OCI-LY3 (cell line): Measurements from ENCODE around the gene ADNP.

ENCODE experiments used
- H2AFZ ChIP-seq: fragments of 200-600, 300-600 bp; shearing (Covaris generic); 2 replicates; pipeline ENCODE4 v1.6.0; 2014; ENCODE audit warnings: antibody characterized with exemption, low read depth, low read length
- H3K27ac ChIP-seq: fragments of 200-600, 300-600 bp; sonication (generic); 2 replicates; pipeline ENCODE4 v1.5.1; 2014; ENCODE audit warnings: mild to moderate bottlenecking, low read length, moderate library complexity, mixed read lengths
- H3K27me3 ChIP-seq: fragments of 200-600, 300-600 bp; sonication (generic); 2 replicates; pipeline ENCODE4 v1.6.1; 2014; ENCODE audit warnings: low read depth, low read length, mixed read lengths
- H3K36me3 ChIP-seq: fragments of 200-600, 300-600 bp; sonication (generic); replicated peaks from 2 replicates; pipeline ENCODE3; 2014; ENCODE audit warnings: low read depth, low read length, mixed read lengths
- H3K4me1 ChIP-seq: fragments of 300-600, 200-600 bp; sonication (generic); 2 replicates; pipeline ENCODE4 v1.6.1; 2014; ENCODE audit warnings: low read length, mixed read lengths
- H3K4me2 ChIP-seq: fragments of 200-600, 300-600 bp; sonication (generic); 2 replicates; pipeline ENCODE4 v1.6.1; 2014; ENCODE audit warnings: low read length, mixed read lengths
- H3K4me3 ChIP-seq: fragments of 300-600, 200-600 bp; sonication (generic); 2 replicates; pipeline ENCODE4 v1.5.1; 2014; ENCODE audit warnings: antibody characterized with exemption, mild to moderate bottlenecking, low read length, moderate library complexity
- H3K79me2 ChIP-seq: fragments of 300-600, 200-600 bp; shearing (Covaris generic); 2 replicates; pipeline ENCODE4 v1.6.1; 2014; ENCODE audit warnings: mild to moderate bottlenecking, low read length, mixed read lengths
- H3K9ac ChIP-seq: fragments of 300-600, 200-600 bp; shearing (Covaris generic); 2 replicates; pipeline ENCODE4 v1.6.0; 2014; ENCODE audit warnings: mild to moderate bottlenecking, low read length, moderate library complexity
- H3K9me3 ChIP-seq: fragments of 200-600, 300-600 bp; shearing (Covaris generic); 2 replicates; pipeline ENCODE4 v1.6.1; 2014; ENCODE audit warnings: low read length, mixed read lengths; ENCODE audit not compliant: insufficient read depth
- H4K20me1 ChIP-seq: fragments of 200-600, 300-600 bp; sonication (generic); 2 replicates; pipeline ENCODE4 v1.6.1; 2016; ENCODE audit warnings: low read length, mixed read lengths; ENCODE audit not compliant: insufficient read depth
- EZH2phosphoT487 ChIP-seq: fragments of 200-600 bp; shearing (Covaris generic); IDR thresholded peaks from 2 replicates; pipeline ENCODE4 v1.6.1; 2018; ENCODE audit warnings: antibody characterized with exemption, mixed run types, low read depth
- TF ChIP-seq, protein P1 (sequence below): fragments of 200-600, 300-600 bp; sonication (generic); IDR thresholded peaks from 2 replicates; pipeline ENCODE4 v1.5.1; 2014; ENCODE audit warnings: antibody characterized with exemption, low read length, low read depth

ADNP gene

DNA sequence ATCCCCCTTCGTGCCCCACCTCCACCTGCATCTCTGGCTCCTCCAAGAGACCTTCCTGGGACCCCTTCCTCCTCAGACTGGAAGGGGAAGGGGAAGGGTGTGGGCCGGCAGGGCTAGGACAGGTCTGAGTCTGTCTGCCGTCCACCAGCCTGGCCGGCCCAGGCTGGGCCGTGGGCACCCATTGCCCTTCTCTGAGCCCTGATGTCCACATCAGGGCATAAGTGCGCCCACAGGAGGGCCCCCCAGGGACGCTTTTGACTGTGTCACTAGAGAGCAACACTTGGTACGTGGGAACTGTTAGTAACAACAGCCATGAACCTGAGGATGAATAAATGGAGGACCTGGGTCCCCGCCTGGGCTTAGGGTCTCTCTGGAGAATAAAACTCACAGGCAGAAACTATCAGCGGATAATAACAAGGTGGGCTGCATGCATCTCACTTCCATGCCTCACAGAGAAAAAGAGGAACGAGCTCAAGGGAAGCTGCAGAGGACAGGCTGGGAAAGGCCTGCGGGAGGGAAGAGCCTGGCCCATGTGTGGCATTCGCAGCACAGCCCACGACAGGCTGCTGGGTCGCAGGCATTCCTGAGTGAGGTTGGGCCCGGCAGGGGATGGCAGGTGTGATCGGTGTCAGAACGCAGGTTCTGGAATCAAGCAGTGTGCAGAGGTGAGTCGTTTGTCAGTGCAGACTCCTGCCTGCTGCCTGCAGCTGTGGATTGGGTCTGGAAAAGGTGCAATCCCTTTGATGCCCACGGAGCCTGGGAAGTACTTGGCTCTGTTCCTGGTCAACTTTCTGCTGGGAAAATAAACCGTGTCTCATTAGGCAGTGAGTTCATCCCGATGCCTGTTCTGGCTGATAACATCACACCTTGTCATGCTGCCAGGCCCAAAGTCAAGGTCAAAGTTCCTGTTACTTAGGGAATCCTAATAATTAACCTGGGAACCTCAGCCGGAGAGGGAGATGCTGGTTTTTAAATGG lies 75.5 kb downstream of the ADNP start:
- peaks cover 5% of the 10 kb centered on the region; the same call in 1 of the 2 replicates for H3K4me1 ChIP-seq

DNA sequence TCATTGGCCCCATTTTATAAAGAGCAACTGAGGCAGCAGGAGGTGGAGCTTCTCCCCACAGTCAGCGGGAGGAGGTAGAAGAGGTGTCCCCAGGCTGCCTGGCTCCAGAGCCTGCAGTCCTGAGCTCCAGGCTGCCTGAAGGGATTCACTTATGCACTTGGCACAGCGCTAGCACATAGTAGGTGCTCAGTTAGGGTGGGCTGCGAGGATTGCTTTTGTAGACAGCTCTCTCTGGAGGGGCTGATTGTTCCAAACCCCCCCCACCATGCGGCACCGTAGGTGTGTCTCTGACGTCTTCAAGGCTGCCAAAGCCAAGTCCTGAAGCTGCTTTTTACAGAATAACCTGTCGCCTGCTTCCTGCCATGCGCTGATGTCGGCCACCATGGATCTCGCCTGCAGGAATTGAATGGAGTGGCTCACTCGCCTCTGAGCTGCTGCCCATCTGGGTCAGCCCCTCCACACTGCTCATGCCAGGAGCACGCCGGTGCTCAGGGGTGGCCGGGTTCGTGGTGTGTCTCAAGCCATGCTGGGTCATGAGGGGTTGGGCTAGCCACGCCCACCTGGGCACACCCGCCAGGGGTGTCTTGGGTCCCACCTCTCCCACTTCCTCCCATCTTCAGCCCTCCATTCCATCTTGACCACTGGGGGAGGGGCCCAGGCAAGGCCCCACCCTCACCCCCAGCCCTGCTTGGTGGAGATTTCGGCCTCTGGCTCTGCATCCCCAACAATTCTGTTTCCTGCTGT lies 76.6 kb downstream of the ADNP start:
- Histone ChIP-seq H3K9me3 (no peaks in the 10 kb centered on the region), H3K36me3 (no peaks in the 10 kb centered on the region), H3K4me3 (no peak overlapping the region), H3K4me2 (no peak overlapping the region), H2AFZ (no peak overlapping the region), H4K20me1 (no peaks in the 10 kb centered on the region), H3K27ac (no peak overlapping the region), H3K4me1 (peaks cover 9% of the 10 kb centered on the region), H3K79me2 (no peaks in the 10 kb centered on the region), H3K27me3 (no peaks in the 10 kb centered on the region), H3K9ac (no peak overlapping the region)
- TF ChIP-seq, protein P1, sequence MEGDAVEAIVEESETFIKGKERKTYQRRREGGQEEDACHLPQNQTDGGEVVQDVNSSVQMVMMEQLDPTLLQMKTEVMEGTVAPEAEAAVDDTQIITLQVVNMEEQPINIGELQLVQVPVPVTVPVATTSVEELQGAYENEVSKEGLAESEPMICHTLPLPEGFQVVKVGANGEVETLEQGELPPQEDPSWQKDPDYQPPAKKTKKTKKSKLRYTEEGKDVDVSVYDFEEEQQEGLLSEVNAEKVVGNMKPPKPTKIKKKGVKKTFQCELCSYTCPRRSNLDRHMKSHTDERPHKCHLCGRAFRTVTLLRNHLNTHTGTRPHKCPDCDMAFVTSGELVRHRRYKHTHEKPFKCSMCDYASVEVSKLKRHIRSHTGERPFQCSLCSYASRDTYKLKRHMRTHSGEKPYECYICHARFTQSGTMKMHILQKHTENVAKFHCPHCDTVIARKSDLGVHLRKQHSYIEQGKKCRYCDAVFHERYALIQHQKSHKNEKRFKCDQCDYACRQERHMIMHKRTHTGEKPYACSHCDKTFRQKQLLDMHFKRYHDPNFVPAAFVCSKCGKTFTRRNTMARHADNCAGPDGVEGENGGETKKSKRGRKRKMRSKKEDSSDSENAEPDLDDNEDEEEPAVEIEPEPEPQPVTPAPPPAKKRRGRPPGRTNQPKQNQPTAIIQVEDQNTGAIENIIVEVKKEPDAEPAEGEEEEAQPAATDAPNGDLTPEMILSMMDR: no peak
- no peak for TF ChIP-seq EZH2phosphoT487

More for the DNA sequence above, 75.5 kb downstream of the ADNP start:
- Histone ChIP-seq H3K27ac (no peak overlapping the region), H3K79me2 (no peaks in the 10 kb centered on the region), H3K4me3 (no peak overlapping the region), H3K27me3 (no peaks in the 10 kb centered on the region), H4K20me1 (no peaks in the 10 kb centered on the region), H3K36me3 (no peaks in the 10 kb centered on the region), H2AFZ (no peak overlapping the region), H3K9ac (no peak overlapping the region), H3K9me3 (no peaks in the 10 kb centered on the region), H3K4me2 (no peak overlapping the region)
- no peak for TF ChIP-seq EZH2phosphoT487
- TF ChIP-seq, protein P1: no peak

DNA sequence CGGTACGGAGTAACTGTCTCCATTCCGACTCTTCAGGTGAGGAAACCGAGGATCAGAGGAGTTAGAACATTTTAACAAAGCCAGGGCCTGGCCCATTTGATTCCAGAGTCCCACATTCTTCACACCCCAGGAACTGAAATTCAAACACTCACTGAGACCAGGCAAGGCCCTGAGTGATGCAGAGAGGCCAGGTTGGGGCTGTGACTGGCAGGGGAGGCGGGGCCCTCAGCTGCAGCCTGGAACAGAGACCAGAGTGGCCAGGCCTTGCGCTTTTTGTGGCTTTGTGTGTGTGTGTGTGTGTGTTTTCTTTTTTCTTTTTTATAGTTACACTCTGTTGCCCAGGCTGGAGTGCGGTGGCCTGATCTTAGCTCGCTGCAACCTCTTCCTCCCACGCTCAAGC lies 79.2 kb downstream of the ADNP start:
- Histone ChIP-seq H2AFZ (no peak overlapping the region), H3K9ac (no peak overlapping the region)

More for the DNA sequence above, 79.2 kb downstream of the ADNP start:
- peaks cover 27% of the 10 kb centered on the region for H3K4me1 ChIP-seq
- no peaks in the 10 kb centered on the region for H3K79me2 ChIP-seq
- H3K4me2 ChIP-seq: no peak overlapping the region
- no peak overlapping the region for H3K27ac ChIP-seq
- H4K20me1 ChIP-seq: no peaks in the 10 kb centered on the region
- no peak overlapping the region for H3K4me3 ChIP-seq
- no peaks in the 10 kb centered on the region for H3K27me3 ChIP-seq
- H3K36me3 ChIP-seq: no peaks in the 10 kb centered on the region
- no peaks in the 10 kb centered on the region for H3K9me3 ChIP-seq
- TF ChIP-seq, protein P1: no peak
- no peak for TF ChIP-seq EZH2phosphoT487
